ENCODE results near the gene IFNGR2.
"Not testable (repeated sequence)": the region's sequence is repeated elsewhere in the genome, so short reads cannot be mapped to it uniquely, and the experiment has no call there.

Gene IFNGR2

DNA sequence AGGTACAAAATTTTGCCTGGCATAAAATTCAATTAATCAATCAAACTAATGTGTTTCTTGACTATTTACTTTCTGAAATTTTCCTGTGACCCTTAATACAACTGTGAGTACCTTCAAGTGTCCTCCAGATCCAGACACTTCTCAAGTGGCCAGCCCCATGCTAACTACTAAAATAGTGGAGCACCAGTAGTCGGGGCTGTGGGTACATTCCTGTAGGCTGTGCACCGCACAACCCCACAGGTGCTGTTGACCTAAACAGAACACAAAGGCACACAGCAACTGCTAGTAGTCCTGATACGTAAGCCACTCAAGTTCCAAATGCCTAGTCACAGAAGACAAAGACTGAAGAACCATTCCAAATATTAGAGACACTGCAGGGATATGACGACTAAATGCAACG is 40.0 kb downstream of the IFNGR2 start:
- no peak for DNase-seq

GRCh38 chr21:33444499-33444898 is 41.3 kb downstream of the IFNGR2 start:
- no peak for DNase-seq

DNA sequence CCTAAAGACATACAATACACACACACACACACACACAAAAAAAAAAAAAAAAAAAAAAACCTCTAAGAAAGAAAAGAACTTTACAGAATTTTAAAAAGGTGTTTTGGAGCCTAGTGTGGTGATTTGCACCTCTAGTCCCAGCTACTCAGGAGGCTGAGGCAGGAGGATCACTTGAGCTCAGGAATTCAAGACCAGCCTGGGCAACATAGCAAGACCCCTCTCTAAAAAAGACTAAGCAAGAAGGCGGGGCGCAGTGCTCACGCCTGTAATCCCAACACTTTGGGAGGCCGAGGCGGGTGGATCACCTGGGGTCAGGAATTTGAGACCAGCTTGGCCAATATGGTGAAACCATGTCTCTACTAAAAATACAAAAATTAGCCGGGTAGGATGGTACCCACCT is 43.4 kb downstream of the IFNGR2 start:
- DNase-seq, result not testable (repeated sequence)

- no peak for DNase-seq
Observed at GRCh38 chr21:33449616-33450015, 46.4 kb downstream of the IFNGR2 start.

- DNase-seq, result no peak
Observed at GRCh38 chr21:33451634-33452071, 48.4 kb downstream of the IFNGR2 start.

- no peak for DNase-seq
Observed at GRCh38 chr21:33452362-33452761, 49.1 kb downstream of the IFNGR2 start.

DNA sequence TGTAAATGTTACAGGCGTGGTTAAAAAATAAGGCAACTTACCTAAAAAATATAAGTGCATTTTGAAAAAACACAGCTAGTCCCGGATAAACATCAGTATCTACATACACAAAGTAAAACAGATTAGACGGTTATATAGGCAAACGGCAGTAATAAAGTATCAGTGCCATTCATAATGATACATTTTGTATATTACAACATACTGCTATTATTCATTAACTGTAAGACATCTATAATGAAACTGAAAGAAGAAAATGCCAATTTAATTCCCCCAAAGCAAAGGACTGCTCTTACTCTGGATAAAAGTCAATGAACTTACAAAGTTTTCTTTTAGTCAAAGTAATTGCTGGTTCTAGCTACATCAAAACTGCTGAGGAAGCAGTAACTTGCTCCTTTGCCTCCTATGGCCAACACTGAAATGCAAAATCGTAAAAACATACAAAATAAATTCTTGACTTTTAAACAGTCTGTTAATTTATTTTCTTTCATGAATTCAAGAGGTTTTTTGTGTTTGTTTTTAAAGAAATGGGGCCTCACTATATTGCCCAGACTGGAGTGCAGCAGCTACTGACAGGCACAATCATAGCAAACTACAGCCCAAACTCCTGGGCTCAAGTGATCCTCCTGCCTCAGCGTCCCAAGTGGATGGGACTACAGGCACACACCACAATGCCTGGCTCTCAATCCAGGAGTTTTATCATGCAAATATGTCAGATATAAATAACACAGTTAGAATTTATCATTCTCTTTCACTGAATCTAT is 52.7 kb downstream of the IFNGR2 start:
- DNase-seq, result no peak

- no peak for DNase-seq
Observed at GRCh38 chr21:33458861-33459260, 55.6 kb downstream of the IFNGR2 start.

- DNase-seq, result no peak
Observed at GRCh38 chr21:33461538-33462250, 58.5 kb downstream of the IFNGR2 start.

DNA sequence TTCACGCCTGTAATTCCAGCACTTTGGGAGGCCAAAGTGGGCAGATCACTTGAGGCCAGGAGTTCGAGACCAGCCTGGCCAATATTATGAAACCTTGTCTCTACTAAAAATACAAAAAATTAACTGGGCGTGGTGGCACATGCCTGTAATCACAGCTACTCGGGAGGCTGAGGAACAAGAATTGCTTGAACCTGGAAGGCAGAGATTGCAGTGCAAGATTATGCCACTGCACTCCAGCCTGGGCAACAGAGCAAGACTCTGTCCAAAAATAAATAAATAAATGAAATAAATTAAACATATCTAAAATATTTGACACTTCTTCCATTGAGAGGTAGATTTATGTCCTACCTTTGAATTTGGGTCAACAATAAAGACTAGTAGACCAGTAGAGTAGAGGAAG is 66.0 kb downstream of the IFNGR2 start:
- not testable (repeated sequence) for DNase-seq

- DNase-seq, result no peak
Observed at GRCh38 chr21:33470701-33471100, 67.5 kb downstream of the IFNGR2 start.

DNA sequence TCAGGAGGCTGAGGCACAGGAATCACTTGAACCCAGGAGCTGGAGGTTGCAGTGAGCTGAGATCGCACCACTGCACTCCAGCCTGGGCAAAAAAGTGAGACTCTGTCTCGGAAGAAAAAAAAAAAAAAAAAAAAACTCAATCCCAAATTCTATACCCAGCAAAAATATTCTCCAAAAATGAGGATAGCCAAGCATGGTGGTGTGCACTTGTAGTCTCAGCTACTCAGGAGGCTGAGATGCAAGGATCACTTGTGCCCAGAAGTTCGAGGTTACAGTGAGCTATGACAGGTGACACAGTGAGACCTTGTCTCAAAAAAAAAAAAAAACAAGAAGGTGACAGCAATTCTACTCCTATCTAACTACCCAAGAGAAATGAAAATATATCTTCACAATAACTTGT is 70.1 kb downstream of the IFNGR2 start:
- no peak for DNase-seq

DNA sequence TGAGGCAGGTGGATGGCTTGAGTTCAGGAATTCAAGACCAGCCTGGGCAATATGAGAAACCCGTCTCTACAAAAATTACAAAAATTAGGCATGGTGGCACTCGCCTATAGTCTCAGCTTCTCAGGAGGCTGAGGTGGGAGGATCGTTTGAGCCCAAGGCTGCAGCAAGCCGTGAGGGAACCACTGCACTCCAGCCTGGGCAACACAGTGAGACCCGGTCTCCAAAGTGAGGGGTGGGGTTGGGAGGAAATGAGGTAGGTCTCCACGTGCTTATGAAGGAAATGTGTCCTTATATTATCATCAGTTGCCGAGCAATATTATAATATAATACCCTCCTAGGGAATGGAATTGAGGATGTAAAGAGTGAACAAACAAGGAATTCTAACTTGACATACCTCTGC is 73.9 kb downstream of the IFNGR2 start:
- DNase-seq, result no peak

- DNase-seq, result no peak
Observed at GRCh38 chr21:33478182-33478581, 75.0 kb downstream of the IFNGR2 start.

DNA sequence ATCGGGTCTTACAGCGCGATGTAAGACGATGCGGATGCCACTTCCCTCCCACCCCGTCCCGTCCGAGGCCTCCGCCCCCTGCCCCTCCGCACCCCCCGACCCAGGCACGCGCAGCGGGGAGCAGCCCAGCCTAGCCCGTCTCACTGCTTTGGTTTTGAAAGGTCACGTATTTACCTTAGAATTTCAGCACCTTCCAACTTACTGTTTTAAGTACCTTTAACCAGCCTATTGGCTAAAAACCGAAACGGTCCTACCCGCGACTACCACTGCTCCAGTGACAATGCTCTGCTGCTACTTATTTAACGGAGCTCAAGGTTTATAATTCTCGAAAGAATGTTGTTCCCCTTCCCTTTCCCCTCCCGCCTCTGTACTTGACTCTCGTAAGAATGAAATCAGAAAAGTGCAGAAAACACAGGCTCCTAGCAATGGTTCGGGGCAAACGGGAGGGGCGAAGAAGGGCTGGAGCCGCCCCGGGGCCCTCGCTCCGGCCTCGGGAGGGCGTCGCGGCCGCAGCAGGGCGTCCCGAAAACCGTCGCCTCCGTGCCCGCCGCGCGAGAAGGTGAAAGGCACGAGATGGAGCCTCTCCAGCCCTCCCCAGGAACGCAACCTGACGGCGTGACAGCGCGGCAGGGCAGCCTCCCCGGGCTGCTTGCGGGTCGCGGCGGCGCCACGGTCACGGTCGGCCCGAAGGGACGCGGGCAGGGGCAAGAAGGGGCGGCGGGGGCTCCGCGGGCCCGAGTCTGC is 75.9 kb downstream of the IFNGR2 start:
- no peak for DNase-seq

DNA sequence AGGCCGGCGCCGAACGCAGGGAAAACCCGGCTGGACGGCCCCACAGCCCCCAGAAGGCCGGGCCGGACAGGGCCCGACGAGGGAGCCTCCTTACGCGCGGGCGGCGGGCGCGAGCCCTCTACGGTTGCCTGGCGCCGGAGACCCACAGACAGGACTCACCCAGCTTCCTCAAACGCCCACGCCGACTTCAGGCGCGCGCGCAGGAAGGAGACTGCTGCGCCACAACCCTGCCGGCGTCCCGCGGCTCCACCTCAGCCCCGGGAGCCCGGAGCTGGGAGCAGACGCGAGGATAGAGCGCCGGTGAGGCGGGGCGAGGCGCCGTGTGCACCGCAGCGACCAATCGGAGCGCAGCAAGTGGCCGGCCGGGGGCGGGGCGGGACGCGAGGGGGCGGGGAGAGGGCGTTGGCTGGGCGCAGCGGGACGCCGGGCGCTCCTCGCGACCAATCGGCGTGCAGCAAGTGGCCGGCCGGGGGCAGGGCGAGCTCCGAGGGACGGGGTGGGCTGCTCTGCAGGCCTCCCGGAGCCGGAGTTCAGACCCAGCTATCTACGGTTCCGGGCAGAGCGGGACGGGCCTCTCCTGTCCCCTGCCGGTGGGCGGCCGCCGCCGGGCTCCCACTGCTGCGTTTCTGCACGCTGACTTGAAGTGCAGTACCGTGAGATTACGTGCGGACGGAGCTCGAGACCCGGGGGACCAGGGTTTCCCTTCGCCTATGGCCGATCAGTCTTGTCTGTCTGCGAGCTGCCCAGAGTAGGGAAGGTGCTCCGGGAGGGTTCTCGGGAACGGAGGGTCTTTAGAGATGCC is 76.7 kb downstream of the IFNGR2 start, which contains the start of gene TMEM50B:
Gene TMEM50B (minus strand): TSS at position 296 of the 802 bp plus-strand sequence. CDS start 11,089 bp downstream, outside the sequence.
- peak; percentile 93 for DNase-seq

- no peak for DNase-seq
Observed at GRCh38 chr21:33480481-33481103, 77.4 kb downstream of the IFNGR2 start.

- DNase-seq, result no peak
Observed at GRCh38 chr21:33481314-33481943, 78.2 kb downstream of the IFNGR2 start.

Data from COR-L47 (cell line).